Stimulated activated naive CD8-positive, alpha-beta T cell treated with anti-CD3 and anti-CD28 coated beads, Interleukin-15, Interleukin-2, amounts not matched to agents 100 ng/mL and 50 ng/mL, for 24 hours (primary cell): Measurements from ENCODE around the gene PRPF38B.

Source experiments
- H3K27ac Mint-ChIP-seq: one replicate; pipeline ENCODE4 v1.8.0; 2021; ENCODE audit warnings: mild to moderate bottlenecking, mixed read lengths
- H3K27me3 Mint-ChIP-seq: one replicate; pipeline ENCODE4 v1.8.0; 2021; ENCODE audit warnings: mixed read lengths
- H3K36me3 Mint-ChIP-seq: one replicate; pipeline ENCODE4 v1.8.0; 2021; ENCODE audit warnings: low read depth, mixed read lengths
- H3K4me1 Mint-ChIP-seq: one replicate; pipeline ENCODE4 v1.8.0; 2021; ENCODE audit warnings: low read depth, mixed read lengths
- H3K4me3 Mint-ChIP-seq: one replicate; pipeline ENCODE4 v1.8.0; 2021; ENCODE audit warnings: mild to moderate bottlenecking, mixed read lengths
- H3K9me3 Mint-ChIP-seq: one replicate; pipeline ENCODE4 v1.8.0; 2021; ENCODE audit warnings: mixed read lengths

PRPF38B gene

DNA sequence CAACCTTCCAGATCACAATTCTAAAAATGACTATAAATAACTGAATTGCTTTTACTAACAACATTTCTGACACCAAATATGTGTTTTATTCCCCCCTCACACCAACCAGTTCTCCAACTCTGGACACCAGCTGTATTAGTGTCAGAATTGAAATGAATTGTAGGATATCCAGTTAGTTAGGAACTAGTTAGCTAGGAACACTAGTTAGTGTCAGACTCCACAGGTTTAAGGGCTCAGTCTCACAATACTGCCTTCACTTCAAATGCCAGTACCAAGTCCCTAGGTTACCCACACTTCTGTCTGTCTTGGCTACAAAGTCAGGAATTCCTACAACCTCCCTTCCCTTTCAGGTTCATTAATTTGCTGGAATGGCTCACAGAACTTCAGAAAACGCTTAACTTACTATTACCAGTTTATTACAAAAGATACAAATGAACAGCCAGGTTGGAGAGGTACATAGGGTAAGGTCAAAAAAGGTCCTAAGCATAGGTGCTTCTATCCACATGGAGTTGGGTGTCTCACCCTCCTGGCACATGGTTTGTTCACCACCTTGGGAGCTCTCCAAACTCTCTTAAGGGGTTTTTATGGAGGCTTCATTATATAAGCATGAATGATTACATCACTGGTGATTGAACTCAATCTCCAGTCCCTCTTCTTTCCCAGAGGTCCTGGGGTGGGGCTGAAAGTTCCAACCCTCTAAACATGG, 58.5 kb downstream of the PRPF38B start:
- Mint-ChIP-seq H3K27me3 (no peaks in the 10 kb centered on the region), H3K27ac (no peak overlapping the region), H3K4me3 (no peak overlapping the region), H3K9me3 (no peaks in the 10 kb centered on the region), H3K36me3 (peaks cover 35% of the 10 kb centered on the region), H3K4me1 (peaks cover 38% of the 10 kb centered on the region)
